ENCODE data around the gene GGNBP2. TPM values are rescaled to one million over a fixed set of nuclear protein-coding genes. Genes with fewer than 3 reads are reported as not detected.

Gene GGNBP2
- total RNA-seq, 2 donors from 2014 or later: 36.3 to 43.8 TPM

DNA sequence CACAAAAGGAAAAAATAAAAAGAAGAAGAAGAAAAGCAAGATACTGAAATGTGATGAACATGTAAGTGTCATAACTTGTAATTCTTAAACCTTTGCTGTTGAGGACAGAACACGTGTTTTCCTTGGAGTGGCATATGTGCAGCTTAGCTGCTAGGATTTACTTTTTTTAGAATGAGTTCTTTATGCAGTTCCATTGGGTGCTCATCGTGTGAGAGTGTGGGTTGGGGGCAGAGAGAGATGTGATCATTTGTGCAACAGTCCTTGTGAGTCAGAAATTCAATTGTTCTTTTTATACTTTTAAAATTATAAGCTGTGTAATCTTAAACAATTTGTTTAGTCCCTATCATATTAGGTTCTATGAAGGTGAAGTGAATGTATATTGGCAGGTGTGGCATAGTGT lies 41.4 kb downstream of the GGNBP2 start:
- Histone ChIP-seq H3K9me3 (no peaks in the 10 kb centered on the region), H3K4me3 (no peak overlapping the region), H3K4me1 (peaks cover 3% of the 10 kb centered on the region), H3K27me3 (no peaks in the 10 kb centered on the region), H3K27ac (no peak overlapping the region), H3K36me3 (replicated peaks in 1 of 2; ENCODE audit: insufficient read depth in 1 of 2, low read depth in 2 of 2) (peaks cover 10 to 35% of the 10 kb centered on the region in 2 donors)
- DNase-seq (no peak), ATAC-seq (no peak)
- 89 to 93% methylated on average over 2 of the region's 2 CpGs for WGBS, 2 donors
- intact Hi-C loops (cut with DNase I): no loop called here
- TF ChIP-seq, protein P1, sequence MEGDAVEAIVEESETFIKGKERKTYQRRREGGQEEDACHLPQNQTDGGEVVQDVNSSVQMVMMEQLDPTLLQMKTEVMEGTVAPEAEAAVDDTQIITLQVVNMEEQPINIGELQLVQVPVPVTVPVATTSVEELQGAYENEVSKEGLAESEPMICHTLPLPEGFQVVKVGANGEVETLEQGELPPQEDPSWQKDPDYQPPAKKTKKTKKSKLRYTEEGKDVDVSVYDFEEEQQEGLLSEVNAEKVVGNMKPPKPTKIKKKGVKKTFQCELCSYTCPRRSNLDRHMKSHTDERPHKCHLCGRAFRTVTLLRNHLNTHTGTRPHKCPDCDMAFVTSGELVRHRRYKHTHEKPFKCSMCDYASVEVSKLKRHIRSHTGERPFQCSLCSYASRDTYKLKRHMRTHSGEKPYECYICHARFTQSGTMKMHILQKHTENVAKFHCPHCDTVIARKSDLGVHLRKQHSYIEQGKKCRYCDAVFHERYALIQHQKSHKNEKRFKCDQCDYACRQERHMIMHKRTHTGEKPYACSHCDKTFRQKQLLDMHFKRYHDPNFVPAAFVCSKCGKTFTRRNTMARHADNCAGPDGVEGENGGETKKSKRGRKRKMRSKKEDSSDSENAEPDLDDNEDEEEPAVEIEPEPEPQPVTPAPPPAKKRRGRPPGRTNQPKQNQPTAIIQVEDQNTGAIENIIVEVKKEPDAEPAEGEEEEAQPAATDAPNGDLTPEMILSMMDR (IDR thresholded peaks at IDR 0.05): no peak
- no peak for TF ChIP-seq POLR2A (IDR thresholded peaks at IDR 0.05)

GRCh38 chr17:36590082-36590481 lies 45.4 kb downstream of the GGNBP2 start:
- no peak for TF ChIP-seq POLR2A (IDR thresholded peaks at IDR 0.05)
- TF ChIP-seq, protein P1 (IDR thresholded peaks at IDR 0.05): no peak
- no peaks in the 10 kb centered on the region for H3K27me3 ChIP-seq
- no peak overlapping the region for H3K27ac ChIP-seq
- intact Hi-C loops (cut with DNase I): loop anchor here (10.0 kb wide), 1 partner anchor 45 kb away; the partner anchor contains the start of gene GGNBP2
- no peak overlapping the region for H3K4me3 ChIP-seq
- WGBS, 2 donors: 48 to 53% methylated on average over 2 of the region's 2 CpGs
- DNase-seq (no peak), ATAC-seq (no peak)
- peaks cover 6 to 24% of the 10 kb centered on the region in 2 donors for H3K36me3 ChIP-seq (replicated peaks in 1 of 2; ENCODE audit: insufficient read depth in 1 of 2, low read depth in 2 of 2)
- H3K9me3 ChIP-seq: no peaks in the 10 kb centered on the region
- peaks cover 25% of the 10 kb centered on the region for H3K4me1 ChIP-seq

DNA sequence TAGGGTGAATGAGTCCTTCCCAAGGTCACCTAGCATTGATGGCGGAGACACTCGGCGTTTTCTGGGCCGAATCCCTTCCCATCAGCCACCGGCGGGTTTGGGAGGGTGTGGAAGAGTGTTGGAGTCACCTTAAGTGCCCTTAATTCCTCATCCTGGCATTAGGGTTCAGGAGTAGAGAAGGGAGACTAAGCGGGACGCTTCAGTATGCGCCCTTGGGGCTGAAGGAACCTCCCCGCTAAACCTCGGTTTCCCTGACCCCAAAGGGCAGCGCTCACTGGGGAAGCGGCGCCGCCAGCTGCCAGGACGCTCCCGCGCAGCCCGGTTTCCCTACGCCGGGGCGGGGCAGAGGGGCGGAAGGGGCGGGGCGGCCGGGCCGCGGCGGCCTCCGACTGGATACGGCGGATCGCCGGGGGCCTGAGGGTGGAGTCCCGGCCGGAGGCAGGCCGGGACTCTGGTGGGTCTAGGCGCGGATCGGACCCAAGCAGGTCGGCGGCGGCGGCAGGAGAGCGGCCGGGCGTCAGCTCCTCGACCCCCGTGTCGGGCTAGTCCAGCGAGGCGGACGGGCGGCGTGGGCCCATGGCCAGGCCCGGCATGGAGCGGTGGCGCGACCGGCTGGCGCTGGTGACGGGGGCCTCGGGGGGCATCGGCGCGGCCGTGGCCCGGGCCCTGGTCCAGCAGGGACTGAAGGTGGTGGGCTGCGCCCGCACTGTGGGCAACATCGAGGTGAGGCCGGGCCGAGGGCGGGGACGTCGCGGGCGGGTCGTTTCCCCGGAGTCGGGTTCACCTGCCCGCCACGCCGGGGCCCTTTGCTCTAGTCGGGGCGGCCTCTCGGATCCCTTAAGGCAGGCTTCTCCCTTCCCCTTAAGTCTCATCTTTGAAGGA lies 47.0 kb downstream of the GGNBP2 start, which contains the start of gene DHRS11:
Gene DHRS11, plus strand, starts transcription at position 446 of the 882 bp plus-strand sequence. Its CDS starts 131 bp downstream, at position 577.
- ATAC-seq: peak; percentile 97
- H3K36me3 ChIP-seq (replicated peaks in 1 of 2; ENCODE audit: insufficient read depth in 1 of 2, low read depth in 2 of 2): peaks cover 6 to 13% of the 10 kb centered on the region in 2 donors

DNA sequence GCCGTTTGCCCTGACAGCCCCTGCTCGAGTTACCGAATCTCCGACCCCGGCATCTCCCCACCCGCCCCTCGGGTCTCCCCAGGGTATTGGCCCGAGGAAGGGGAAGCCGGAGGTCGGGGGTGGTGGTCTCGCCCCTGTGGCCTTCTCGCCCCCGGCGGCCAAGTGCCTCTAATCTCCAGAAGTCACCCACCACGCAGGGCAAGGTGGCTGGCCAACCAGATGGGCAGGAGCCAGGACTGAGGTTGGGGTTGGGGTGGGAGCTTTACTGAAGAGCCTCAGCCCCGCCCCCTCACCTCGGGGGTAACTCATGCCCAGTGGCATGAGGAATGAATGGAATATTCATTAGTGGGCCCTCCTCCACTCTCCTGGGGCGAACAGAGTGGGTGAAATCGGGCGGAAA lies 47.6 kb downstream of the GGNBP2 start:
- WGBS, 2 donors: 3% methylated on average over 9 to 16 of the region's 20 CpGs
- H3K27me3 ChIP-seq: no peaks in the 10 kb centered on the region
- H3K27ac ChIP-seq: peak overlapping the region in 1 of 4 donors; percentile 56
- intact Hi-C loops (cut with DNase I): loop anchor here (10.0 kb wide), 1 partner anchor 48 kb away; the partner anchor contains the start of gene GGNBP2
- H3K9me3 ChIP-seq: no peaks in the 10 kb centered on the region
- H3K4me3 ChIP-seq: peak overlapping the region; percentile 77 to 91
- no peak for ATAC-seq
- TF ChIP-seq, protein P1 (IDR thresholded peaks at IDR 0.05): no peak
- peak; percentile 22 to 43 (median 27) for DNase-seq
- peaks cover 25% of the 10 kb centered on the region for H3K4me1 ChIP-seq
- H3K36me3 ChIP-seq (replicated peaks in 1 of 2; ENCODE audit: insufficient read depth in 1 of 2, low read depth in 2 of 2): peaks cover 6 to 7% of the 10 kb centered on the region in 2 donors

More for the DNA sequence above, 47.0 kb downstream of the GGNBP2 start, which contains the start of gene DHRS11:
- Histone ChIP-seq H3K27me3 (no peaks in the 10 kb centered on the region), H3K27ac (peak within 1 kb of the TSS; percentile 34 to 72 (median 63)), H3K4me1 (peaks cover 25% of the 10 kb centered on the region), H3K4me3 (peak within 1 kb of the TSS; percentile 77 to 91), H3K9me3 (no peaks in the 10 kb centered on the region)
- peak; percentile 25 to 35 (median 34) for TF ChIP-seq POLR2A (IDR thresholded peaks at IDR 0.05)
- TF ChIP-seq, protein P1 (IDR thresholded peaks at IDR 0.05): peak in 1 of 7 experiments; percentile 4
- 0 to 2% methylated on average over 26 to 57 of the region's 87 CpGs for WGBS, 2 donors
- DNase-seq: peak; percentile 83 to 90 (median 84)
- intact Hi-C loops (cut with DNase I): loop anchor here (10.0 kb wide), 1 partner anchor 47 kb away; the partner anchor contains the start of gene GGNBP2

Measured in body of pancreas (tissue), 4 donors.